Stomach (tissue), 9 donors: Measurements from ENCODE around the gene XRCC4. TPM values are rescaled to one million over a fixed set of nuclear protein-coding genes. Genes with fewer than 3 reads are reported as not detected.

Source experiments
- DNase-seq, 2 donors: peaks; one replicate each; pipeline versions ENCODE4 v3.0.0 to v3.0.0-alpha.2; 2013 to 2019
- H3K27ac ChIP-seq, 5 donors: fragments of 200-600 bp in 4 of 5; sonication (generic) in 4 of 5; one replicate each; pipeline ENCODE4 v1.5.1; 2013 to 2019; ENCODE audit warnings: mild to moderate bottlenecking in 1 of 5, moderate library complexity in 1 of 5
- H3K27me3 ChIP-seq, 3 donors: fragments of 200-600 bp; sonication (generic); one replicate each; pipeline ENCODE4 v1.5.1; 2017 to 2019; ENCODE audit warnings: mixed run types in 1 of 3
- H3K36me3 ChIP-seq, 4 donors: fragments of 200-600 bp; sonication (generic); 1 replicate in 3 of 4; 2 replicates in 1 of 4; pipeline ENCODE4 v1.5.1; 2016 to 2019
- H3K4me1 ChIP-seq, 4 donors: fragments of 200-600 bp; sonication (generic); one replicate each; pipeline ENCODE4 v1.5.1; 2016 to 2019
- H3K4me3 ChIP-seq, 4 donors: fragments of 200-600 bp; sonication (generic) in 3 of 4; one replicate each; pipeline ENCODE4 v1.5.1; 2016 to 2019; ENCODE audit warnings: mild to moderate bottlenecking in 1 of 4
- H3K9me3 ChIP-seq, 4 donors: fragments of 200-600 bp; sonication (generic); one replicate each; pipeline ENCODE4 v1.5.1; 2016 to 2019
- CTCF ChIP-seq, 7 experiments: fragments of 450-650 bp in 4 of 7; fragments of 200-600 bp in 3 of 7; sonication (generic) in 3 of 7; IDR thresholded peaks; one replicate each; pipeline ENCODE4 v1.5.1; 2016 to 2019; ENCODE audit warnings: antibody characterized with exemption in 7 of 7, control low read depth in 2 of 7, mild to moderate bottlenecking in 1 of 7
- EP300 ChIP-seq: sonication (generic); formaldehyde crosslinking; IDR thresholded peaks from one replicate; pipeline ENCODE4 v1.6.1; 2017; ENCODE audit warnings: antibody characterized with exemption
- POLR2A ChIP-seq, 4 donors: fragments of 450-650 bp; IDR thresholded peaks; one replicate each; pipeline ENCODE4 v1.6.1; 2016; ENCODE audit warnings: antibody characterized with exemption in 4 of 4, control low read depth in 2 of 4, mild to moderate bottlenecking in 1 of 4, moderate library complexity in 1 of 4
- POLR2AphosphoS5 ChIP-seq, 3 donors: sonication (generic); formaldehyde crosslinking; IDR thresholded peaks; one replicate each; pipeline ENCODE4 v1.6.1; 2016; ENCODE audit warnings: antibody characterized with exemption in 3 of 3
- WGBS, 5 donors: extraction: QIAGEN DNeasy Blood & Tissue Kit in 3 of 5; methylation state at CpG; one replicate each; pipeline versions ENCODE4 v1.1.5 to v1.1.7; 2013 to 2018; 5-methylcytosine and 5-hydroxymethylcytosine counted together
- intact Hi-C: fragments of 100-400 bp; cut with DNase I; formaldehyde crosslinking; loops from one replicate; pipeline ENCODE4 v1.15.1; 2023; ENCODE audit warnings: low total_unique reads
- polyA plus RNA-seq, 3 donors: library from polyadenylated mRNA; stranded (reverse); fragments of 200-250 nt; gene quantifications; one replicate each; pipeline ENCODE4 v1.2.3, GENCODE V29; 2013
- total RNA-seq, 5 donors: library from RNA; depleted of rRNA; stranded (reverse); fragments of >200 nt; gene quantifications; one replicate each; pipeline versions ENCODE4 v1.1.0 to v1.2.3, GENCODE V29; 2014 to 2016
- donor health status: healthy with polysubstance abuse.
- donor health status: Bipolar disorder and iron deficiency.
- donor health status: healthy.

Gene XRCC4
- total and polyA plus RNA-seq, 8 donors: 0.45 to 14.2 (median 8.4) TPM; not detected in 1

- intact Hi-C loops: no loop called here
- Histone ChIP-seq H3K4me1 (no peaks in the 10 kb centered on the region), H3K36me3 (no peaks in the 10 kb centered on the region), H3K9me3 (no peaks in the 10 kb centered on the region), H3K4me3 (no peak overlapping the region), H3K27me3 (no peaks in the 10 kb centered on the region), H3K27ac (no peak overlapping the region)
- no peak for TF ChIP-seq EP300
- no peak for TF ChIP-seq CTCF (IDR thresholded peaks at IDR 0.05)
- no peak for TF ChIP-seq POLR2AphosphoS5 (IDR thresholded peaks at IDR 0.05)
- no peak for TF ChIP-seq POLR2A (IDR thresholded peaks at IDR 0.05)
- no peak for DNase-seq
Observed at GRCh38 chr5:83167538-83167937, 90.2 kb downstream of the XRCC4 start.

- WGBS, 5 donors: 76 to 83% (median 81%) methylated on average over 2 of the region's 2 CpGs
- intact Hi-C loops: no loop called here
- TF ChIP-seq EP300: no peak
- TF ChIP-seq CTCF (IDR thresholded peaks at IDR 0.05): no peak
- TF ChIP-seq POLR2AphosphoS5 (IDR thresholded peaks at IDR 0.05): no peak
- no peak for TF ChIP-seq POLR2A (IDR thresholded peaks at IDR 0.05)
Observed at GRCh38 chr5:83169571-83170337, 92.4 kb downstream of the XRCC4 start.

GRCh38 chr5:83172011-83172410, 94.7 kb downstream of the XRCC4 start:
- Histone ChIP-seq H3K9me3 (no peaks in the 10 kb centered on the region), H3K27ac (no peak overlapping the region), H3K4me1 (no peaks in the 10 kb centered on the region), H3K4me3 (no peak overlapping the region), H3K36me3 (no peaks in the 10 kb centered on the region), H3K27me3 (no peaks in the 10 kb centered on the region)
- intact Hi-C loops: no loop called here
- 67 to 82% (median 73%) methylated on average over 1 of the region's 1 CpG for WGBS, 5 donors
- DNase-seq: no peak
- TF ChIP-seq POLR2AphosphoS5 (IDR thresholded peaks at IDR 0.05): no peak
- no peak for TF ChIP-seq CTCF (IDR thresholded peaks at IDR 0.05)
- no peak for TF ChIP-seq EP300
- TF ChIP-seq POLR2A (IDR thresholded peaks at IDR 0.05): no peak

More at GRCh38 chr5:83169571-83170337, 92.4 kb downstream of the XRCC4 start:
- H3K9me3 ChIP-seq: no peaks in the 10 kb centered on the region
- no peaks in the 10 kb centered on the region for H3K27me3 ChIP-seq
- H3K27ac ChIP-seq: no peak overlapping the region
- DNase-seq: no peak
- no peaks in the 10 kb centered on the region for H3K36me3 ChIP-seq
- no peaks in the 10 kb centered on the region for H3K4me1 ChIP-seq
- H3K4me3 ChIP-seq: no peak overlapping the region

- no peak for TF ChIP-seq CTCF (IDR thresholded peaks at IDR 0.05)
- no peak for TF ChIP-seq POLR2A (IDR thresholded peaks at IDR 0.05)
- no peak for TF ChIP-seq EP300
- no peak for TF ChIP-seq POLR2AphosphoS5 (IDR thresholded peaks at IDR 0.05)
Observed at GRCh38 chr5:83172655-83173054, 95.3 kb downstream of the XRCC4 start.

More at GRCh38 chr5:83172655-83173054, 95.3 kb downstream of the XRCC4 start:
- Histone ChIP-seq H3K36me3 (no peaks in the 10 kb centered on the region), H3K4me3 (no peak overlapping the region), H3K27ac (no peak overlapping the region), H3K4me1 (no peaks in the 10 kb centered on the region), H3K27me3 (no peaks in the 10 kb centered on the region), H3K9me3 (no peaks in the 10 kb centered on the region)
- intact Hi-C loops: no loop called here
- peak in 1 of 2 donors; percentile 13 for DNase-seq
